Glutamatergic neuron (in vitro differentiated cells): ENCODE data around the gene IL17B. TPM values are rescaled to one million over a fixed set of nuclear protein-coding genes. Genes with fewer than 3 reads are reported as not detected.

Experiments used
- DNase-seq: peaks from one replicate; pipeline ENCODE4 v3.0.0; 2022
- H3K27ac Mint-ChIP-seq: one replicate; pipeline ENCODE4 v1.8.0; 2020; ENCODE audit warnings: mild to moderate bottlenecking, mixed read lengths, inconsistent platforms; ENCODE audit not compliant: unreplicated experiment
- H3K27me3 Mint-ChIP-seq: one replicate; pipeline ENCODE4 v1.8.0; 2020; ENCODE audit warnings: mild to moderate bottlenecking, moderate library complexity, mixed read lengths, inconsistent platforms; ENCODE audit not compliant: unreplicated experiment
- H3K36me3 Mint-ChIP-seq: one replicate; pipeline ENCODE4 v1.8.0; 2020; ENCODE audit warnings: mild to moderate bottlenecking, mixed read lengths, inconsistent platforms; ENCODE audit not compliant: unreplicated experiment
- H3K4me1 Mint-ChIP-seq: one replicate; pipeline ENCODE4 v1.8.0; 2020; ENCODE audit warnings: mild to moderate bottlenecking, low read depth, mixed read lengths, inconsistent platforms; ENCODE audit not compliant: unreplicated experiment
- H3K4me3 Mint-ChIP-seq: one replicate; pipeline ENCODE4 v1.8.0; 2020; ENCODE audit warnings: mild to moderate bottlenecking, mixed read lengths, inconsistent platforms; ENCODE audit not compliant: unreplicated experiment
- H3K9me3 Mint-ChIP-seq: one replicate; pipeline ENCODE4 v1.8.0; 2020; ENCODE audit warnings: mild to moderate bottlenecking, moderate library complexity, mixed read lengths, inconsistent platforms; ENCODE audit not compliant: unreplicated experiment
- total RNA-seq: library from RNA; stranded (reverse); fragmentation: NEBNext Ultra II Directional; extraction: Animal tissue kit (Norgen Biotek cat#: 25700); gene quantifications from one replicate; pipeline ENCODE4 v1.2.1, GENCODE V29; 2021; ENCODE audit not compliant: unreplicated experiment
- TF ChIP-seq, protein P1 (sequence below): fragments of 200-600 bp; sonication (generic); IDR thresholded peaks from one replicate; pipeline ENCODE4 v1.5.0; 2021; ENCODE audit not compliant: partially characterized antibody, unreplicated experiment

The IL17B gene
- total RNA-seq, 1 donor from 2014 or later, result 0.88 TPM

DNA sequence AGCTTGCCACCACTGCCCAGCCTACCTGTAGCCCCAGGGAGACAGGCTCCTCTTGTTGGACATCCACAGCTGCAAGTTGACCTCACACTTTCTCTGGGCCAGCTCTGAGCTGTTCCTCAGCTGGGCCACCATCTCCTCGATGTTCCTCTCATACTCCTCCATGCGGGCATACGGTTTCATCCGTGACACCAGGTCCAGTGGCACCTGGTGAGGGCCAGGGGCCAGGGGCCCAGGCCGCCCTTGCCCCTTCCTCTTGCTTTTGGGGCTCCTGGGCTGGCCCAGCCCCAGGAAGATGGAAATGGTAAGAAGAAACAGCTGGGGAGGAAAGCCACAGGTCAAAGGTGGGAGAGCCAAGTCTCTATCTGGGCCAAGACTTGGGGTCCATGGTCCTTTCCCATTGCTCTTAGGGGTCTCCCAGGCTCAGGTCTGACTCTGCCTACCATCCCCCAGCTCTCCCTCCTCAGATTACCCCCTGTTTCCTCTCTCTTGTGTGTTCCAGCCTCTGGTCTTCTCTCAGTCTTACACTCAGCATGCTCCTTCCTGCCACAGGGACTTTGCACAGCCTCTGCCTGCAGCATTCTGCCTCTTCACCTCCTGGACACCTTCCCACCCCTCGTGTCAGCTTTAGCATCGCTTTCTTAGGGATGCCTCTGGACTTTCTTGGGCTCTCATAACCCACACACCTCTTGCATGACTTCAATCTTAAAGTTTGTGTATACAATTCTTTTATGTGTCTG, 2.2 kb downstream of the IL17B start:
- peak overlapping the region; percentile 73 for H3K27ac Mint-ChIP-seq
- H3K4me3 Mint-ChIP-seq, result no peak overlapping the region
- H3K27me3 Mint-ChIP-seq, result peaks cover 3% of the 10 kb centered on the region
- peaks cover 1% of the 10 kb centered on the region for H3K4me1 Mint-ChIP-seq
- TF ChIP-seq, protein P1, sequence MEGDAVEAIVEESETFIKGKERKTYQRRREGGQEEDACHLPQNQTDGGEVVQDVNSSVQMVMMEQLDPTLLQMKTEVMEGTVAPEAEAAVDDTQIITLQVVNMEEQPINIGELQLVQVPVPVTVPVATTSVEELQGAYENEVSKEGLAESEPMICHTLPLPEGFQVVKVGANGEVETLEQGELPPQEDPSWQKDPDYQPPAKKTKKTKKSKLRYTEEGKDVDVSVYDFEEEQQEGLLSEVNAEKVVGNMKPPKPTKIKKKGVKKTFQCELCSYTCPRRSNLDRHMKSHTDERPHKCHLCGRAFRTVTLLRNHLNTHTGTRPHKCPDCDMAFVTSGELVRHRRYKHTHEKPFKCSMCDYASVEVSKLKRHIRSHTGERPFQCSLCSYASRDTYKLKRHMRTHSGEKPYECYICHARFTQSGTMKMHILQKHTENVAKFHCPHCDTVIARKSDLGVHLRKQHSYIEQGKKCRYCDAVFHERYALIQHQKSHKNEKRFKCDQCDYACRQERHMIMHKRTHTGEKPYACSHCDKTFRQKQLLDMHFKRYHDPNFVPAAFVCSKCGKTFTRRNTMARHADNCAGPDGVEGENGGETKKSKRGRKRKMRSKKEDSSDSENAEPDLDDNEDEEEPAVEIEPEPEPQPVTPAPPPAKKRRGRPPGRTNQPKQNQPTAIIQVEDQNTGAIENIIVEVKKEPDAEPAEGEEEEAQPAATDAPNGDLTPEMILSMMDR, result no peak
- peaks cover 4% of the 10 kb centered on the region for H3K36me3 Mint-ChIP-seq
- no peaks in the 10 kb centered on the region for H3K9me3 Mint-ChIP-seq
- DNase-seq, result no peak

DNA sequence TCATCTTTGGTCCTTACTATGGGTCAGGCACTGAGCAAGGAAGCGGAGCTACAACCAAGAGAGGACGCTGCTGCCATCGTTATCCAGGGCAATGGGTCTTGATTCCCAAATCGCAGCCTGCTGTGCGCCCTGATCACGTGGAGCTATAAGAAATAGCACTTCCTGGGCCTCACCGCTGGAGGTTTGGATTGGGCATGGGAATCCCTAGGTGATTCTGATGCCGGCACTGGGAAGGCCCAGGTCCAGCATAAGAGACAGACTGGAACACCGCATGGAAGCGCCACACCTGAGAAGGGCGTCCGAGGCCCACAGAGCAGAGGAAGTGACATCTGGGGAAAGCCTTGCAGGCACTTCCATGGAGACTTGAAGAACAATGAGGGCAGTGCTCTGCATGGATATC, 3.0 kb downstream of the IL17B start:
- TF ChIP-seq, protein P1, result no peak
- Mint-ChIP-seq H3K36me3 (peaks cover 4% of the 10 kb centered on the region), H3K4me3 (no peak overlapping the region), H3K27ac (no peak overlapping the region), H3K27me3 (peaks cover 3% of the 10 kb centered on the region), H3K9me3 (no peaks in the 10 kb centered on the region), H3K4me1 (peaks cover 3% of the 10 kb centered on the region)
- no peak for DNase-seq

GRCh38 chr5:149375434-149375833, 3.7 kb downstream of the IL17B start:
- TF ChIP-seq, protein P1, result no peak
- H3K4me1 Mint-ChIP-seq, result peaks cover 4% of the 10 kb centered on the region

GRCh38 chr5:149374801-149375200, 4.3 kb downstream of the IL17B start:
- Mint-ChIP-seq H3K36me3 (peaks cover 4% of the 10 kb centered on the region), H3K9me3 (no peaks in the 10 kb centered on the region), H3K4me3 (no peak overlapping the region), H3K4me1 (peaks cover 4% of the 10 kb centered on the region), H3K27ac (no peak overlapping the region), H3K27me3 (no peaks in the 10 kb centered on the region)
- DNase-seq, result no peak
- TF ChIP-seq, protein P1, result no peak

More at GRCh38 chr5:149375434-149375833, 3.7 kb downstream of the IL17B start:
- no peaks in the 10 kb centered on the region for H3K9me3 Mint-ChIP-seq
- H3K36me3 Mint-ChIP-seq, result peaks cover 4% of the 10 kb centered on the region
- no peak overlapping the region for H3K4me3 Mint-ChIP-seq
- peaks cover 2% of the 10 kb centered on the region for H3K27me3 Mint-ChIP-seq
- DNase-seq, result no peak
- no peak overlapping the region for H3K27ac Mint-ChIP-seq

DNA sequence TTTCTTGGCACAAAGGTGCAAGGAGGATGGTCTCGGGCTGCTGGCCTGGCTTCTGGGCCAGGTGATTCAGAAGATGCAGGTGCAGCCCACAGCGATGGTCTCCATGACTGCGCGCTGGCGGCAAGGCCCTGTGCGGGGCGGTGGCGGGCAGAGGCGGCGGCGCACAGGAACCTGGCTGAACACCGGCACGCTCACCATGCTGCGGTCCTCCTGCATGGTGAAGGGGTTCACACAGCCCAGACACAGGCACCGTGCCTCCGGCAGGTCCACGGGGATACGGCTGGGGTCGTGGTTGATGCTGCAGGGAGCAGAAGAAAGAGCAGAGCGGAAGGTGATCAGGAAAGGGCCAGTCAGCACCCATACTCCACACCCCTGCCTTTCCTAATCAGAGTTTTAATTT, 4.8 kb downstream of the IL17B start:
- no peak overlapping the region for H3K27ac Mint-ChIP-seq
- DNase-seq, result no peak
- peaks cover 4% of the 10 kb centered on the region for H3K4me1 Mint-ChIP-seq
- TF ChIP-seq, protein P1, result no peak
- peaks cover 4% of the 10 kb centered on the region for H3K36me3 Mint-ChIP-seq
- no peak overlapping the region for H3K4me3 Mint-ChIP-seq
- no peaks in the 10 kb centered on the region for H3K27me3 Mint-ChIP-seq
- H3K9me3 Mint-ChIP-seq, result no peaks in the 10 kb centered on the region
